Kidney (tissue), 14 donors: ENCODE data around the gene BAIAP3. TPM values are rescaled to one million over a fixed set of nuclear protein-coding genes. Genes with fewer than 3 reads are reported as not detected.
A peak's percentile ranks its signal among the peaks of the same experiment; 100 is the strongest.

Experiments
- DNase-seq, 5 donors: peaks; one replicate each; pipeline ENCODE4 v3.0.0-alpha.2; 2013 to 2020
- FAIRE-seq: peaks from 2 replicates; lab custom pipeline; 2012; peaks lifted over from hg19 to GRCh38; lab: Jason Lieb, UNC
- H3K27ac ChIP-seq, 2 donors: one replicate each; pipeline ENCODE4 v1.7.0; 2013; ENCODE audit warnings: low read depth in 2 of 2, low read length in 2 of 2, inconsistent platforms in 1 of 2
- H3K27me3 ChIP-seq: one replicate; pipeline ENCODE4 v1.7.1; 2013; ENCODE audit warnings: low read length, inconsistent platforms; ENCODE audit not compliant: control insufficient read depth, insufficient read depth
- H3K36me3 ChIP-seq, 3 donors: one replicate each; pipeline versions ENCODE4 v1.7.0 to v1.7.1; 2013; ENCODE audit warnings: low read length in 3 of 3, control low read depth in 1 of 3, inconsistent platforms in 1 of 3; ENCODE audit not compliant: insufficient read depth in 3 of 3, control insufficient read depth in 2 of 3
- H3K4me1 ChIP-seq, 3 donors: one replicate each; pipeline versions ENCODE4 v1.7.0 to v1.7.1; 2013; ENCODE audit warnings: low read length in 3 of 3, inconsistent platforms in 1 of 3, low read depth in 1 of 3; ENCODE audit not compliant: control insufficient read depth in 2 of 3, insufficient read depth in 2 of 3
- H3K4me3 ChIP-seq, 3 donors: one replicate each; pipeline versions ENCODE4 v1.7.0 to v1.8.1; 2013; ENCODE audit warnings: low read length in 3 of 3, control low read depth in 1 of 3, inconsistent platforms in 1 of 3
- H3K9ac ChIP-seq, 3 donors: one replicate each; pipeline versions ENCODE4 v1.7.0 to v1.7.1; 2013; ENCODE audit warnings: low read length in 3 of 3, control low read depth in 1 of 3, inconsistent platforms in 1 of 3
- H3K9me3 ChIP-seq, 3 donors: one replicate each; pipeline versions ENCODE4 v1.7.0 to v1.7.1; 2013; ENCODE audit warnings: low read length in 3 of 3, control low read depth in 1 of 3, inconsistent platforms in 1 of 3; ENCODE audit not compliant: control insufficient read depth in 2 of 3, insufficient read depth in 1 of 3
- intact Hi-C: fragments of 100-400 bp; cut with DNase I; formaldehyde crosslinking; loops from one replicate; pipeline ENCODE4 v1.11.1; 2022
- polyA plus RNA-seq: library from polyadenylated mRNA; stranded (reverse); fragments of 350-450 nt; fragmentation: Illumina TruSeq; extraction: RNeasy Lipid Tissue Mini Kit (QIAGEN cat#74804); gene quantifications from one replicate; pipeline ENCODE4 v1.2.3, GENCODE V29; 2014; ENCODE audit warnings: low read depth, low replicate concordance; ENCODE audit not compliant: insufficient read depth
- total RNA-seq: library from RNA; stranded (reverse); fragmentation: NEBNext Ultra II Directional; extraction: Animal tissue kit (Norgen Biotek cat#: 25700); gene quantifications from one replicate; pipeline ENCODE4 v1.2.1, GENCODE V29; 2021
- TF ChIP-seq, protein P1 (sequence below): IDR thresholded peaks from 3 replicates; pipeline ENCODE4 v1.5.1; 2012; ENCODE audit warnings: mild to moderate bottlenecking, moderate library complexity, borderline replicate concordance; ENCODE audit not compliant: insufficient read depth; ENCODE audit errors: extremely low read depth
- donor health status: control.
- donor health status: control.
- donor health status: control.
- donor health status: control.
- donor health status: control.
- donor health status: DM: yes; HTN: yes; CAD: no.
- donor health status: Normal renal cell carcinoma (clear cell type).

BAIAP3 gene
- total and polyA plus RNA-seq, 2 donors from 2014 or later, result 8.0 to 8.2 TPM

- peak overlapping the region; percentile 99 to 100 for H3K27ac ChIP-seq
- FAIRE-seq (no peak), DNase-seq (peak in 1 of 5 donors; percentile 73)
- H3K9me3 ChIP-seq, result no peaks in the 10 kb centered on the region
- TF ChIP-seq, protein P1, sequence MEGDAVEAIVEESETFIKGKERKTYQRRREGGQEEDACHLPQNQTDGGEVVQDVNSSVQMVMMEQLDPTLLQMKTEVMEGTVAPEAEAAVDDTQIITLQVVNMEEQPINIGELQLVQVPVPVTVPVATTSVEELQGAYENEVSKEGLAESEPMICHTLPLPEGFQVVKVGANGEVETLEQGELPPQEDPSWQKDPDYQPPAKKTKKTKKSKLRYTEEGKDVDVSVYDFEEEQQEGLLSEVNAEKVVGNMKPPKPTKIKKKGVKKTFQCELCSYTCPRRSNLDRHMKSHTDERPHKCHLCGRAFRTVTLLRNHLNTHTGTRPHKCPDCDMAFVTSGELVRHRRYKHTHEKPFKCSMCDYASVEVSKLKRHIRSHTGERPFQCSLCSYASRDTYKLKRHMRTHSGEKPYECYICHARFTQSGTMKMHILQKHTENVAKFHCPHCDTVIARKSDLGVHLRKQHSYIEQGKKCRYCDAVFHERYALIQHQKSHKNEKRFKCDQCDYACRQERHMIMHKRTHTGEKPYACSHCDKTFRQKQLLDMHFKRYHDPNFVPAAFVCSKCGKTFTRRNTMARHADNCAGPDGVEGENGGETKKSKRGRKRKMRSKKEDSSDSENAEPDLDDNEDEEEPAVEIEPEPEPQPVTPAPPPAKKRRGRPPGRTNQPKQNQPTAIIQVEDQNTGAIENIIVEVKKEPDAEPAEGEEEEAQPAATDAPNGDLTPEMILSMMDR, result no peak
- peak overlapping the region; percentile 46 to 72 (median 57) for H3K4me3 ChIP-seq
- peak overlapping the region in 2 of 3 donors; percentile 28 to 46 for H3K9ac ChIP-seq
- no peaks in the 10 kb centered on the region for H3K36me3 ChIP-seq
- intact Hi-C loops, result no loop called here
- no peaks in the 10 kb centered on the region for H3K27me3 ChIP-seq
- peaks cover 0 to 29% (median 10%) of the 10 kb centered on the region in 3 donors for H3K4me1 ChIP-seq
Observed at GRCh38 chr16:1308036-1308976, 25.1 kb upstream of the BAIAP3 start.

GRCh38 chr16:1308977-1309885 is 24.2 kb upstream of the BAIAP3 start, which contains the start of gene UBE2I:
UBE2I (plus strand) TSS chr16:1309636; CDS start chr16:1314031, 4,395 bp downstream.
- Histone ChIP-seq H3K9me3 (no peaks in the 10 kb centered on the region), H3K4me1 (peaks cover 0 to 29% (median 10%) of the 10 kb centered on the region in 3 donors), H3K9ac (peak within 1 kb of the TSS; percentile 80 to 99 (median 96)), H3K27ac (peak within 1 kb of the TSS; percentile 99 to 100), H3K36me3 (no peaks in the 10 kb centered on the region), H3K27me3 (no peaks in the 10 kb centered on the region), H3K4me3 (peak within 1 kb of the TSS; percentile 72 to 98 (median 79))
- intact Hi-C loops, result no loop called here
- FAIRE-seq (no peak), DNase-seq (peak; percentile 98 to 99 (median 99))
- TF ChIP-seq, protein P1, result no peak

GRCh38 chr16:1309888-1310831 is 23.3 kb upstream of the BAIAP3 start:
- intact Hi-C loops, result no loop called here
- no peaks in the 10 kb centered on the region for H3K27me3 ChIP-seq
- peaks cover 0 to 4% (median 0%) of the 10 kb centered on the region in 3 donors for H3K36me3 ChIP-seq
- DNase-seq, result no peak
- H3K4me1 ChIP-seq, result peaks cover 0 to 29% (median 10%) of the 10 kb centered on the region in 3 donors
- H3K4me3 ChIP-seq, result peak overlapping the region; percentile 70 to 98 (median 79)
- peak overlapping the region; percentile 8 to 40 for H3K27ac ChIP-seq
- FAIRE-seq, result no peak
- TF ChIP-seq, protein P1, result no peak
- no peaks in the 10 kb centered on the region for H3K9me3 ChIP-seq
- peak overlapping the region; percentile 53 to 80 (median 68) for H3K9ac ChIP-seq
